Transverse colon (tissue), 4 donors: ENCODE results near the gene DPP9. TPM values are rescaled to one million over a fixed set of nuclear protein-coding genes. Genes with fewer than 3 reads are reported as not detected.

Experiments
- DNase-seq: peaks from one replicate; pipeline ENCODE4 v3.0.0-alpha.2; 2019
- H3K27ac ChIP-seq, 4 donors: fragments of 200-600 bp; sonication (generic); 2 replicates each; pipeline ENCODE4 v1.5.1; 2016 to 2018; ENCODE audit warnings: inconsistent platforms in 4 of 4
- H3K27me3 ChIP-seq: fragments of 200-600 bp; sonication (generic); 2 replicates; pipeline ENCODE4 v1.5.1; 2017; ENCODE audit warnings: inconsistent platforms
- H3K36me3 ChIP-seq, 4 donors: fragments of 200-600 bp; sonication (generic); 2 replicates each; pipeline ENCODE4 v1.5.1; 2017 to 2019; ENCODE audit warnings: inconsistent platforms in 4 of 4
- H3K4me1 ChIP-seq, 4 donors: fragments of 200-600 bp; sonication (generic); 2 replicates each; pipeline ENCODE4 v1.5.1; 2017 to 2020; ENCODE audit warnings: inconsistent platforms in 4 of 4
- H3K4me3 ChIP-seq, 4 donors: fragments of 200-600 bp; sonication (generic); 1 replicate in 1 of 4; 2 replicates in 3 of 4; pipeline versions ENCODE4 v1.5.1 to v1.6.1; 2017 to 2019; ENCODE audit warnings: inconsistent platforms in 4 of 4
- H3K9me3 ChIP-seq, 2 donors: fragments of 200-600 bp; sonication (generic); 2 replicates each; pipeline ENCODE4 v1.5.1; 2017 to 2019; ENCODE audit warnings: inconsistent platforms in 2 of 2
- CTCF ChIP-seq, 5 experiments: fragments of 200-600 bp in 3 of 5; fragments of 450-650 bp in 2 of 5; sonication (generic) in 3 of 5; IDR thresholded peaks; 1 replicate in 2 of 5; 2 replicates in 3 of 5; pipeline ENCODE4 v1.5.1; 2016 to 2017; ENCODE audit warnings: antibody characterized with exemption in 5 of 5, inconsistent platforms in 3 of 5, mild to moderate bottlenecking in 2 of 5, moderate library complexity in 1 of 5
- EP300 ChIP-seq: sonication (generic); formaldehyde crosslinking; IDR thresholded peaks from one replicate; pipeline ENCODE4 v1.6.1; 2017; ENCODE audit warnings: antibody characterized with exemption, low read depth
- POLR2A ChIP-seq: fragments of 450-650 bp; IDR thresholded peaks from one replicate; pipeline ENCODE4 v1.6.1; 2016; ENCODE audit warnings: antibody characterized with exemption, mild to moderate bottlenecking, moderate library complexity
- POLR2AphosphoS5 ChIP-seq, 3 donors: sonication (generic); formaldehyde crosslinking; IDR thresholded peaks; one replicate each; pipeline ENCODE4 v1.6.1; 2016; ENCODE audit warnings: antibody characterized with exemption in 3 of 3
- WGBS, 2 donors: methylation state at CpG; one replicate each; pipeline ENCODE4 v1.1.5; 2018; ENCODE audit warnings: low coverage in 1 of 2; 5-methylcytosine and 5-hydroxymethylcytosine counted together
- in situ Hi-C, 4 donors: fragments of 200-750 bp; cut with MboI; loops; one replicate each; pipeline versions ENCODE4 v1.15.0 to v1.15.1; 2017; ENCODE audit warnings: low sequenced_read_pairs in 3 of 4, low pct_ligation_motif_present in 1 of 4, low pct_unique_long_range_greater_than_20kb in 1 of 4
- intact Hi-C: fragments of 100-400 bp; cut with DNase I; formaldehyde crosslinking; loops from one replicate; pipeline ENCODE4 v1.15.1; 2023; ENCODE audit warnings: low total_unique reads
- total RNA-seq, 4 donors: library from RNA; depleted of rRNA; stranded (reverse); fragments of >200 nt; gene quantifications; one replicate each; pipeline ENCODE4 v1.1.0, GENCODE V29; 2016

DPP9 gene
- total RNA-seq, 4 donors from 2014 or later, result 74.1 to 320 (median 103) TPM

DNA sequence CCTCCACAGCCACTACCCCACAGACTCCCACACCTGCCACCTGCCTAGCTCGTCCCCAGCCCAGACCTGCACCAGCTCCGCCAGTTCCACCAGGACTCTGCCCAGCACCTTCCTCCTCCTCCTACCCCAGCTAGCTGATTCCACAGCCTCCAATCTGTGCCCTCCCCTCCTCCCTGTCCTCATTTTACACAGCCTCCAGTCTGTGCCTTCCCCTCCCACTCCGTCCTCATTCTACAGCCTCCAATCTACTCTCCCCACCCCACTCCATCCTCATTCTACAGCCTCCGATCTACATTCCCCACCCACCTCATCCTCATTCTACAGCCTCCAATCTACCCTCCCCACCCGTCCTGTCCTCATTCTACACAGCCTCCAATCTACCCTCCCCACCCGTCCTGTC is 60.8 kb downstream of the DPP9 start:
- in situ Hi-C loops, result no loop called here
- H3K36me3 ChIP-seq, result peaks cover 0 to 34% (median 14%) of the 10 kb centered on the region in 4 donors
- 88 to 90% methylated on average over 6 of the region's 6 CpGs for WGBS, 2 donors

GRCh38 chr19:4662020-4662695 is 61.5 kb downstream of the DPP9 start:
- DNase-seq, result no peak
- peak overlapping the region in 3 of 4 donors; percentile 25 to 49 (median 44) for H3K27ac ChIP-seq
- intact Hi-C loops (no loop called here), in situ Hi-C loops (no loop called here)
- no peaks in the 10 kb centered on the region for H3K9me3 ChIP-seq
- peaks cover 0 to 6% (median 2%) of the 10 kb centered on the region in 4 donors for H3K4me1 ChIP-seq
- H3K36me3 ChIP-seq, result peaks cover 0 to 35% (median 16%) of the 10 kb centered on the region in 4 donors
- no peaks in the 10 kb centered on the region for H3K27me3 ChIP-seq
- no peak for TF ChIP-seq EP300
- 80 to 87% methylated on average over 1 to 20 of the region's 20 CpGs for WGBS, 2 donors
- H3K4me3 ChIP-seq, result no peak overlapping the region

More for the DNA sequence above, 60.8 kb downstream of the DPP9 start:
- peak overlapping the region in 1 of 4 donors; percentile 49 for H3K27ac ChIP-seq
- no peaks in the 10 kb centered on the region for H3K9me3 ChIP-seq
- peaks cover 0 to 6% (median 2%) of the 10 kb centered on the region in 4 donors for H3K4me1 ChIP-seq
- no peak overlapping the region for H3K4me3 ChIP-seq
- DNase-seq, result no peak
- no peaks in the 10 kb centered on the region for H3K27me3 ChIP-seq
- intact Hi-C loops, result no loop called here
- TF ChIP-seq POLR2AphosphoS5 (IDR thresholded peaks at IDR 0.05) (no peak), POLR2A (no peak), CTCF (IDR thresholded peaks at IDR 0.05) (no peak), EP300 (no peak)

DNA sequence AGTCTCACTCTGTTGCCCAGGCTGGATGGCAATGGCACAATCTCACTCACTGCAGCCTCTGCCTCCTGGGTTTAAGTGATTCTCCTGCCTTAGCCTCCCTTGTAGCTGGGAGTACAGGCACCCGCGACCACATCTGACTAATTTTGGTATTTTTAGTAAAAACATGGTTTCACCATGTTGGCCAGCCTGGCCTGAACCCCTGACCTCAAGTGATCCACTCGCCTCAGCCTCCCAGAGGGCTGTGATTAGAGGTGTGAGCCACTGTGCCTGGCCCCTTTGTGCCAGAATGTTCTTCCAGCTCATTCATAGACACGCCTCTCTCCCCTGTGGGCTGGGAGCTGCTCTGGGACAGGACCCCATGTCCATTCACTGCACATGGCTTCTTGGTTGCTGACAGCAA is 62.6 kb downstream of the DPP9 start:
- 82% methylated on average over 4 of the region's 4 CpGs; no CpG with 5 or more reads in 1 of the 2 donors for WGBS, 2 donors
- in situ Hi-C loops, result no loop called here

DNA sequence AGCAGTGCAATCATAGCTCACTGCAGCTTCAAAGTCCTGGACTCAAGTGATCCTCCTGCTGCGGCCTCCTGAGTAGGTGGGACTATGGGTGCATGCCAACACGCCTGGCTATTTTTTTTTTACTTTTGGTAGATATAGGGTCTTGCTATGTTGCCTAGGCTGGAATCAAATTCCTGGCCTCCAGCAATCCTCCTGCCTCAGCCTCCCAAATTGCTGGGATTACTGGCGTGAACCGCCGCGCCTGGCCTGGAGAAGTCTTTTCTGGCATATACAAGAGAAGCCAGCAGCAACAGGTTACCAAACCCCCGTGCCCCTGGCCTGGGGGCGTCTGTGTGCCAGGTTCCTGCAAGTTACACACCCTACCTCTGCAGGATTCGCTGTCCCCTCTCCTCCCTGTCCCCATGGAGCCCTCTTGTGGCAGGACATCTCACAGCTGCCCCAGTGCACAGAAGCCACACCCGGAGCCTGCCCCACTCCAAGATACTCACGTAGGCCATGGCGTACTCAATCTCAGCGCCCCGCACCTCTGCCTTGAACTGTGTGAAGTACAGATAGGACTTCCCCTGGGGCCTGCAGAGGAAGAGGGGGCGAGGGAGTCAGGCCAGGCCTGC is 63.4 kb downstream of the DPP9 start:
- Histone ChIP-seq H3K27ac (no peak overlapping the region), H3K9me3 (no peaks in the 10 kb centered on the region), H3K4me1 (peaks cover 0 to 6% (median 2%) of the 10 kb centered on the region in 4 donors), H3K4me3 (no peak overlapping the region), H3K36me3 (peaks cover 0 to 34% (median 16%) of the 10 kb centered on the region in 4 donors), H3K27me3 (no peaks in the 10 kb centered on the region)
- peak; percentile 33 for DNase-seq
- 87 to 96% methylated on average over 5 to 15 of the region's 15 CpGs for WGBS, 2 donors
- TF ChIP-seq POLR2A (no peak), CTCF (IDR thresholded peaks at IDR 0.05) (peak in 4 of 5 experiments; percentile 27 to 37 (median 32)), EP300 (no peak), POLR2AphosphoS5 (IDR thresholded peaks at IDR 0.05) (no peak)
- intact Hi-C loops, result no loop called here
- in situ Hi-C loops, result no loop called here

More for the DNA sequence above, 62.6 kb downstream of the DPP9 start:
- DNase-seq, result no peak
- Histone ChIP-seq H3K27ac (peak overlapping the region in 2 of 4 donors; percentile 28 to 37), H3K9me3 (no peaks in the 10 kb centered on the region), H3K4me3 (no peak overlapping the region), H3K36me3 (peaks cover 0 to 34% (median 16%) of the 10 kb centered on the region in 4 donors), H3K4me1 (peaks cover 0 to 6% (median 2%) of the 10 kb centered on the region in 4 donors), H3K27me3 (no peaks in the 10 kb centered on the region)
- no peak for TF ChIP-seq CTCF (IDR thresholded peaks at IDR 0.05)
- TF ChIP-seq EP300, result no peak
- TF ChIP-seq POLR2A, result no peak
- no peak for TF ChIP-seq POLR2AphosphoS5 (IDR thresholded peaks at IDR 0.05)
- intact Hi-C loops, result no loop called here
